ENCODE results near the gene BCAT1.

Gene BCAT1

GRCh38 chr12:24896171-24896570 lies 52.7 kb downstream of the BCAT1 start:
- Histone ChIP-seq H3K9me3 (ENCODE audit: insufficient read depth, low read length) (no peaks in the 10 kb centered on the region), H3K79me2 (ENCODE audit: insufficient read depth, low read length) (no peaks in the 10 kb centered on the region), H3K27ac (ENCODE audit: low read depth, low read length) (no peak overlapping the region), H3K9ac (ENCODE audit: low read length) (no peak overlapping the region), H3K27me3 (ENCODE audit: low read length) (no peaks in the 10 kb centered on the region), H3K4me2 (ENCODE audit: low read depth, low read length, poor library complexity, severe bottlenecking) (no peak overlapping the region), H4K20me1 (ENCODE audit: low read depth, low read length) (no peaks in the 10 kb centered on the region), H3F3A (ENCODE audit: insufficient read depth) (no peaks in the 10 kb centered on the region), H2AFZ (ENCODE audit: low read depth, low read length, severe bottlenecking) (no peak overlapping the region), H3K36me3 (ENCODE audit: low read length) (no peaks in the 10 kb centered on the region; the same call in 1 of the 2 replicates), H3K4me3 (ENCODE audit: insufficient read depth, low read length, poor library complexity, severe bottlenecking) (no peak overlapping the region), H3K9me2 (replicated peaks; ENCODE audit: insufficient read depth, low read length) (no peaks in the 10 kb centered on the region)
- no peak for TF ChIP-seq EZH2phosphoT487 (conservative IDR thresholded peaks at IDR 0.05; ENCODE audit: low read length)

GRCh38 chr12:24895612-24896011 lies 53.3 kb downstream of the BCAT1 start:
- H3K4me2 ChIP-seq (ENCODE audit: low read depth, low read length, poor library complexity, severe bottlenecking), result no peak overlapping the region
- no peaks in the 10 kb centered on the region for H3F3A ChIP-seq (ENCODE audit: insufficient read depth)
- no peaks in the 10 kb centered on the region for H3K27me3 ChIP-seq (ENCODE audit: low read length)
- H3K9me3 ChIP-seq (ENCODE audit: insufficient read depth, low read length), result no peaks in the 10 kb centered on the region
- no peak overlapping the region for H2AFZ ChIP-seq (ENCODE audit: low read depth, low read length, severe bottlenecking)
- H3K4me3 ChIP-seq (ENCODE audit: insufficient read depth, low read length, poor library complexity, severe bottlenecking), result no peak overlapping the region
- no peak overlapping the region for H3K9ac ChIP-seq (ENCODE audit: low read length)
- no peaks in the 10 kb centered on the region; the same call in 1 of the 2 replicates for H3K36me3 ChIP-seq (ENCODE audit: low read length)
- no peaks in the 10 kb centered on the region for H3K9me2 ChIP-seq (replicated peaks; ENCODE audit: insufficient read depth, low read length)
- H4K20me1 ChIP-seq (ENCODE audit: low read depth, low read length), result no peaks in the 10 kb centered on the region
- TF ChIP-seq EZH2phosphoT487 (conservative IDR thresholded peaks at IDR 0.05; ENCODE audit: low read length) (no peak), CTCF (IDR thresholded peaks at IDR 0.05; ENCODE audit: insufficient read depth, low read length, poor library complexity, severe bottlenecking) (no peak)
- H3K79me2 ChIP-seq (ENCODE audit: insufficient read depth, low read length), result no peaks in the 10 kb centered on the region
- no peak overlapping the region for H3K27ac ChIP-seq (ENCODE audit: low read depth, low read length)

- H3K9ac ChIP-seq (ENCODE audit: low read length), result no peak overlapping the region
- H2AFZ ChIP-seq (ENCODE audit: low read depth, low read length, severe bottlenecking), result no peak overlapping the region
- H3K36me3 ChIP-seq (ENCODE audit: low read length), result no peaks in the 10 kb centered on the region; the same call in 1 of the 2 replicates
- H3K9me2 ChIP-seq (replicated peaks; ENCODE audit: insufficient read depth, low read length), result no peaks in the 10 kb centered on the region
- no peaks in the 10 kb centered on the region for H3K27me3 ChIP-seq (ENCODE audit: low read length)
- no peak overlapping the region for H3K4me2 ChIP-seq (ENCODE audit: low read depth, low read length, poor library complexity, severe bottlenecking)
- no peak overlapping the region for H3K27ac ChIP-seq (ENCODE audit: low read depth, low read length)
- no peaks in the 10 kb centered on the region for H3F3A ChIP-seq (ENCODE audit: insufficient read depth)
- no peaks in the 10 kb centered on the region for H3K79me2 ChIP-seq (ENCODE audit: insufficient read depth, low read length)
- no peak overlapping the region for H3K4me3 ChIP-seq (ENCODE audit: insufficient read depth, low read length, poor library complexity, severe bottlenecking)
- H3K9me3 ChIP-seq (ENCODE audit: insufficient read depth, low read length), result no peaks in the 10 kb centered on the region
- no peaks in the 10 kb centered on the region for H4K20me1 ChIP-seq (ENCODE audit: low read depth, low read length)
- TF ChIP-seq EZH2phosphoT487 (conservative IDR thresholded peaks at IDR 0.05; ENCODE audit: low read length) (no peak), CTCF (IDR thresholded peaks at IDR 0.05; ENCODE audit: insufficient read depth, low read length, poor library complexity, severe bottlenecking) (no peak)
Observed at GRCh38 chr12:24894879-24895278, 54.0 kb downstream of the BCAT1 start.

- Histone ChIP-seq H3K9me3 (ENCODE audit: insufficient read depth, low read length) (no peaks in the 10 kb centered on the region), H3K4me3 (ENCODE audit: insufficient read depth, low read length, poor library complexity, severe bottlenecking) (no peak overlapping the region), H4K20me1 (ENCODE audit: low read depth, low read length) (no peaks in the 10 kb centered on the region), H3K27ac (ENCODE audit: low read depth, low read length) (no peak overlapping the region), H3K27me3 (ENCODE audit: low read length) (no peaks in the 10 kb centered on the region), H3K79me2 (ENCODE audit: insufficient read depth, low read length) (no peaks in the 10 kb centered on the region), H3K4me2 (ENCODE audit: low read depth, low read length, poor library complexity, severe bottlenecking) (no peak overlapping the region), H3K9me2 (replicated peaks; ENCODE audit: insufficient read depth, low read length) (no peaks in the 10 kb centered on the region), H2AFZ (ENCODE audit: low read depth, low read length, severe bottlenecking) (no peak overlapping the region), H3K36me3 (ENCODE audit: low read length) (no peaks in the 10 kb centered on the region; the same call in 1 of the 2 replicates), H3K9ac (ENCODE audit: low read length) (no peak overlapping the region), H3F3A (ENCODE audit: insufficient read depth) (no peaks in the 10 kb centered on the region)
- TF ChIP-seq EZH2phosphoT487 (conservative IDR thresholded peaks at IDR 0.05; ENCODE audit: low read length) (no peak), CTCF (IDR thresholded peaks at IDR 0.05; ENCODE audit: insufficient read depth, low read length, poor library complexity, severe bottlenecking) (no peak)
Observed at GRCh38 chr12:24890048-24890803, 58.7 kb downstream of the BCAT1 start.

Measured in SU-DHL-6 (cell line).